HG03139 (cell line): ENCODE measurements around the gene PSTPIP1.
"Not testable (repeated sequence)": the region's sequence is repeated elsewhere in the genome, so short reads cannot be mapped to it uniquely, and the experiment has no call there.

Experiments used
- ATAC-seq: cut with Tn5 transposase; IDR thresholded peaks from one replicate; pipeline ENCODE4 v1.9.1; 2021; ENCODE audit not compliant: unreplicated experiment

PSTPIP1 gene

DNA sequence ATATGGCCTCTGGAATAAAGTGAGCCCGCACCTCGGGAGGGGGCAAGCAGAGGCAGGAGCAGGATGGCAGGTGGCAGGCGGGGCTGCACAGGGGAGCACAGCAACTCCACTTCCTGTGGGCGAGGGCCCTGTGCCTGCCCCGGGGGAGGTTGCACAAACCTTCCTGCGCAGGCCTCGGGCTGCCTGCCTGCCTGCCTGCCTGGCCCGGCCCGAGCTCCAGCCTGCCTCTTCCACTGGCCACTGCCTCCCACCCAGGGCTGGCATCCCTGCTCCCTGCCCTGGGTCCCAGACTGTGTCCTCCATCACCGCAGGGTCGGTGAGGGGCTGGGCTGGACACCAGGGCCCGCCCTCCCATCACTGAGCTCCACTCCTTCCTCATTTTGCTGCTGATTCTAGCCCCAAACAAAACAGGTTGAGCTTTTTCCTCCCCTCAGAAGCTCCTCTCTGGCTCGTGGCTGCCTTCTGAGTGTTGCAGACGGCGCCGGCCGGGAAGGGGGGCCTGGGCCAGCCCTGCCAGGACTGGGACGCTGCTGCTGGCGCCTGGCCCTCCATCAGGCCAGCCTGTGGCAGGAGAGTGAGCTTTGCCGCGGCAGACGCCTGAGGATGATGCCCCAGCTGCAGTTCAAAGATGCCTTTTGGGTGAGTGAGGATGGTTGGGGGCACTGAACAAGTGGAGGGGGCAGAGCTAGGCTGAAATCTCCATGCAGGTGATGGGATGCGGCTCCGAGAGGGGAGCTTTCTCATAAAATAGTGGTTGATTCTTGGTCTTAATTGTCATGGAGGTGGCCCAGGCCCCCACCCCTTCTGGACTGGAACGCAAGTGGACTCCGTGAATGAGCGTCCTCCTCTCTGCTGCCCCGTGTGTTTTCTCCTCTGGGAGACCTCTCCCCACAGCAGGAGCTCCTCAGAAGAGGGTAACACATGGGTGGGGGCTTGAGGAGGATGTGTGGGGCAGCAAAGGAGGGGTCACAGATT, at the start of gene PSTPIP1:
Gene PSTPIP1 (plus strand): TSS at position 156 of the 975 bp plus-strand sequence. CDS start 448 bp downstream, at position 604.
- ATAC-seq = peak; percentile 63

DNA sequence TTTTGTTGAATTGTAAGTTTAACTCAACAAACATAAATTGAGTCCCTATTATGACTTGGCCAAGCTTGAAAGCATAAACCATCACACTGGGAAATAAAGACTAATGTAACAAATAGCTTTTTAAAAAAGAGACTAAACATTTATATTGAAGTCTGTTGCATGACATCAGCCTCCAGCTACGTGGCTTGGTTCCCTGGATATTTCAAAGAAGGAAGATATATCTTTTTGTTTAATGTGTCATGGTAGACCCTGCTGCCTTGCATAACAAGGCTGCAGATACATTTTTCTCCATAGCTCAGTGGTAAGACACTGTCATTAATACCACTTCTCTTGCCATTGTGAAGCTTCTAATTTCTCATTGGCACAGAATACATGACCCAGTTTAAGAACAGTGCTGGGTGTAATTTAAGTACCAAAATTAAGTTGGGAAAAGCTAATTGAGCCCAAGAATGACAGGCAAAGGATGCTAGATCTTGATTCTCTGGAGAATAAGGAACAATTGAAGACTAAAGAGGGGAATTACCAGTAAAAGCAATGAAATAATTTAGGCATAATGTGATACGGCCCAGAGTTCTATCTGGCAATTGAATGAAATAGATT, 49.3 kb upstream of the PSTPIP1 start:
- no peak for ATAC-seq

DNA sequence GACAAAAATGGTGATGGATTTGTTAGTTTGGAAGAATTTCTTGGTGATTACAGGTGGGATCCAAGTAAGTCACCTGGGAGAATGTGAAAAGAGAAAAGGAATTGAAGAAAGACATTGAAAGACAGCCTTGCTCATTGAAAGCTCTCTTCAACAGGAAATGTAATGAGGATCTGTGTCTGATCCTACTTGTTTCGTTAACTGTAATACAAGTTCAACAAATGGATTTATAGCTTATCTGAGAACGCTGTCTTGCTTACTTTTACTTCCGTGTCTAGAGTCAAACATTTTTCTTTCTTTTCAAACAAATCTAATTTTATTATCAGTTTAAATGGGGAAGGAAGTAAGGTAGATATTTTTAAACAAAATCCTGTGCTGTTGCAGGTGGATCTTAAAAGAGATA, 47.5 kb upstream of the PSTPIP1 start:
- ATAC-seq = no peak

DNA sequence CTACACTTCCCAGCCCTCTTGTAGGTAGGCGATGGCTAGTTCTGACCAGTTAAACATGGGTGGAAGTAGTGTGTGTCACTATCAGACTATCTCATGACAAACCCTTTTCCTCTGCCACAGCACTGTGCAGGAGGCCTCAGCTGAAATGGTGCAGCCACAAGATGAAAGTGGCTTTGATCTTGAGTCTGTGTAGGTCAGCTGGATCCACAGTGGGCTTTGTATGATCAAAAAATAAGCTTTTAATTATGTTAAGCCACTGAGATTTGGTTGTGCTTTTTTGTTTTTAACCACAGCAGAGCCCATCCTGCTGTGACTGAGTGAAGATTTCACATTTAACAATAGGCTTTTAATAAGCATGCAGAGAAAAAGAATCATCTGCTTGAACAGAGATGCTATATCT, 43.7 kb upstream of the PSTPIP1 start:
- ATAC-seq = no peak

DNA sequence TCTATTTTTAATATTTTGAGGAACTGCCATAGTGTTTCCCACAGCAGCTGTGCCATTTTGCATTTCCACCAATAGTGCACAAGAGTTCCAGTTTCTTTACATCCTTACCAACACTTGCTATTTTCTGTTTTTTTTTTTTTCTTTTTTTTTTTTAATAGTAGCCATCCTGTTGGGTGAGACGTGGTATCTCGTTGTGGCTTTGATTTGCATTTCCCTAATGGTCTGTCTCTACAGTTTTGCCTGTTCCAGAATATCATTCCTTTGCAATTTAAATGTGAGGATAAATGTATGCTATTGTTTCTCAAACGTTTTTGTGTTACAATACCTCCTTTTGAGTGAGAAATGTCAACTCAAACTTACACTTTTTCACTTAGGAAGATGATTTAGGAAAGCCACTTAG, 41.0 kb upstream of the PSTPIP1 start:
- ATAC-seq = no peak

DNA sequence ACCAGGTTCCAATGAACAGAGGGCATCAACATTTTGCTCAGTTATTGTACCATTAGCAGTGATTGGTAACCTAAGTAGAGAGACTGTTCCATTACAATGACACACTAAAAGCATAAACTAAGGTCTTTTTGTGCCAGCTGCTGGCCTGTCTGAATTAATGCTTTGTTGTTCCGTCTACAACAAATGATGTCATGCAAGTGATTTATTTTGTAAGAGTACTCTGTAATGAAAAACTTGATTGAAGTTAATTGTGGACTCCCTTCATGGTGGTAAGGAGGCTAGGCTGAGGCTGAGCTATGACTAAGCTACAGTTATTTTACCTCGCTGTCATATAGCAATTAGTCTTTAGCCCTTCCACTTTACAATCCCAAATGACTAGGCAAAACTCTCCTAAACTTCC, 40.2 kb upstream of the PSTPIP1 start:
- no peak for ATAC-seq

DNA sequence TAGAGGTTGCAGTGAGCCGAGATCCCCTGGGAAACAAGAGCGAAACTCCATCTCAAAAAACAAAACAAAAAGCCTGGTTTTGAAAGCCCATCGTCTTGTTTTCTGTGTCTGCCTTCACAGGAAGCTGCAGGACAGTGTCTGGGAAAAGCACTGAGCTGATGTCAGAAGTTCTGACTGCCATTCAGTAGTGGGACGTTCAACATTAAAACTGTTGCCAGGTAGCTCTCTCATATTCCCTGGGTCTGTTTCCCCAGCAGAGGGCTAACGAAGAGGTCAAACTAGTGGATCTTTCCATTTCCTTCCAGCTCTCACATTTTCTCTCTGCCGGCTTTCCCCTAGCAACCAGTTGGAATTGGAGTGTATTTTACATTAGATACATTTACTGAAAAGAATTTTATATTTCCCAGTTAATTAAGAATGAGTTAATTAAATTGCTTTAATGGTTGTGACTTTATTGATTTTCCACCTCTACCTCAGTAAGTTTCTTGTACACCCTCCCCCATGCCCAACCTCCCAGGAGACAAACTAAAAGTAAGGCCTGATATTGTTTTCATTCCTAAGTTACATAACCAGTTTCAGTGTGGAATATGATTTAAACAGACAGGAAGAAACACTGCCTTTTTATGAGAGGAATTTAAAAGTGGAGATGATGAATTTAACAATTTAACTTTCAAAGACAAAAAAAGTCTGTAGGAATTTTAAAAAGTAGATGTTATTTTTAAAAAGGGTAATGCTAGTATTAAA, 33.5 kb upstream of the PSTPIP1 start:
- no peak for ATAC-seq

DNA sequence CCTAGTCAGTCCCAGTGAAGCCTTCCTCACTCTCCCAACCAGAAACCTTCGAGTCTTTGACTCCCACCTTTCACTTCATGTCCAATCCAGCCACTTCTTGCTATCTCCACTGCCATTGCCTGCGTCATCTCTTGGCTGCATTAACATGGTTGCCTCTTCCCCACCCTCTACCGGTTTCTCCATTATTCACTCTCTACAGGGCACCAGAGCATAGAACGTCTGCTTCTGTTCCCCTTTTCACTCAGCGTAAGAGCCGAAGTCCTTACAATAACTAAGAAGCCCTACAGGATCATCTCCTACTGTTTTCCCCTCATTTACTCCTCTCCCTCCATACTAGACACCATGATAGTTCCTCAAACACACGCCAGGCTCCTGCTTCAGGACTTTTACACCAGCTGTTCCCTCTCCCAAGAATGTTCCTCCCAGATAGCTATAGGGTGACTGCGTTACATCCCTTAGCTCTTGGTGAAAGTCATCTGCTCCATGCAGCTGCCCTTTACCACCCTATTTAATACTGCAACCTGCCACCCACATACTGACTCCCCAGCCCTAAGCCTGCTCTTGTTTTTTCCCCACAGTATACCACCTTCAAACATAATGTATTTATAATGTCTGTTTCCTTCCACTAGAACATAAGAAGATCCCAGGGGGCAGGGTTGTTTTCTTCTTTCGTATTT, 32.5 kb upstream of the PSTPIP1 start:
- ATAC-seq = no peak

DNA sequence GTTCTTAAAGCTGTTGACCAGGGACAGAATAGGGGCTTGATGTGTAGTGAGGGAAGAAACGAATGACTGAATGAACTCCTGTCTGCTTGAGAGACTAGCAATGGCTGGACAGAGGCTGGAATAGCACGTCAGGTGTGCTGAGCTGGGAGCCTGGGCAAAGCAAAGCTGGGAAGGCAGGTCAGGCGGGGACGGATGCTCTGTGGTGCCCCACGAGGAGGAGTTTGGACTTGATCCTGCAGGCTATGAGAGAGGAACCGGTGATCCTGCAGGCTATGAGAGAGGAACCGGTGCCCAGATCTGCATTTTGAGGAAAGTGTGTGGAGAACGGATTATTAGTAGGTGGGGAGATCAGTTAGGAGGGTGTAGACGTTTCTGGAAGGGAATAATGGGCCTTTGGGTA, 31.3 kb upstream of the PSTPIP1 start:
- ATAC-seq = no peak

DNA sequence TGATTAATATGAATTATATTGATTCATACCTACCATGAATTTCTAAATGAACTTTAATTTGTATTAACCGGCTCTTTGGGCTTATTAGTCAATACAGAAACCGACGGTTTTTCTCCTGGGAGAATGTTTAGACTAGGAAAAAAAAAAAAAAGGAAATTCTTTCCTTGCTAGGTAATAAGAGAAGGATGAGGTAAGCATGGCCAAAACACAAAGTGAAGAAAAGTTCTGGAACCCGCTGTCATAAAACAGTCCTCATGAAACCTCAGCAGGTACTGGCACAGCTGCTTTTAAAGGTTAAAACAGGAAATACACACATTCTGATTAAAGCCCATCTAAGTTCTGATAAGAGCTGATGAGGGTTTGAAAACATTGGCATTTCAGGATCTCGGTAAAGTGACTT, 30.8 kb upstream of the PSTPIP1 start:
- ATAC-seq = no peak

DNA sequence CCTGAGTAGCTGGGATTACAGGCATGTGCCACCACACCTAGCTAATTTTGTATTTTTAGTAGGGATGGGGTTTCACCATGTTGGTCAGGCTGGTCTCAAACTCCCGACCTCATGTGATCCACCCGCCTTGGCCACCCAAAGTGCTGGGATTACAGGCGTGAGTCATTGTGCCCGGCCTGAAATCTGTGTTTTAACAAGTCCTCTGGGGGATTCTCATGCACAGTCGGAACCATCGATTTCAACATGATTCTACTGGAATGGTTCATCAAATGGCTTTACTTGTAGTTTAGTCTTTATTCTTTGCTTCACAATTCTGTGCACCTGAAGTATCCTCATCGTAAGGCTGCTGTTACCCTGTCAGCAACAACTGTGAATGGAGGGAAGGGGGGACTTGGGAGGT, 28.9 kb upstream of the PSTPIP1 start:
- not testable (repeated sequence) for ATAC-seq

DNA sequence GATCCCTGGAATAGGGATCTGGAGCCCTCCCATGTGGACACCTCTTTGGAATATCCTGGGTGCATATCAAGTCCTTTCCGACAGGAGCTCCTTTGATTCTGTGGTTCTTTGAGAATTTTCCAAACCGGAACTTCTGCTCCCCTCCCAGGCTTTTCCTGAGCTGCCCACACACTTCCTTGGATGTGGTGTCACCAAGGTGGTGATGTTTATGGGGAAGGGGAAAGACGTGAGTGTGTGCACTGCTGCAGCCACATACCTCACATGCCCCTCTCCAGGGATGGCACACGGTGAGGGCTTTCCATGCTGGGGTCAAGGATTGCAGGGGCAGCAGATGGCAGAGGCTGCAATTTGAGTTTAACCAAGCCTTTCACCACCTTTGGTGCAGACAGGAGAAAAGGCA, 27.9 kb upstream of the PSTPIP1 start:
- no peak for ATAC-seq

DNA sequence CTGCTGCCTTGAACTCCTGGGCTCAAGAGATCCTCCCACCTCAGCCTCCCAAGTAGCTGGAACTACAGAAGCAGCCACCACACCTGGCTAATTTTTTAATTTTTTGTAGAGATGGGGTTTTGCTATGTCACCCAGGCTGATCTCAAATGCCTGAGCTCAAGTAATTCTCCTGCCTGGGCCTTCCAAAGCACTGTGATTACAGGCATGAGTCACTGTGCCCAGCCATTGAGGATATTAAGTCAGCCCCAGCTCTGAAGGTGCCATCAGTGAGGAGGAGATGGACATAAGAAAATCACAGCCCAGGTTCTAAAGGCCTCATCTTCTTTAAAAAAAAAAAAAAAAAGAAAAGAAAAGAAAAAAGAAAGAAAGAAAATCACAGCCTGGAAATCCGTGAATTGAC, 26.6 kb upstream of the PSTPIP1 start:
- ATAC-seq = no peak

DNA sequence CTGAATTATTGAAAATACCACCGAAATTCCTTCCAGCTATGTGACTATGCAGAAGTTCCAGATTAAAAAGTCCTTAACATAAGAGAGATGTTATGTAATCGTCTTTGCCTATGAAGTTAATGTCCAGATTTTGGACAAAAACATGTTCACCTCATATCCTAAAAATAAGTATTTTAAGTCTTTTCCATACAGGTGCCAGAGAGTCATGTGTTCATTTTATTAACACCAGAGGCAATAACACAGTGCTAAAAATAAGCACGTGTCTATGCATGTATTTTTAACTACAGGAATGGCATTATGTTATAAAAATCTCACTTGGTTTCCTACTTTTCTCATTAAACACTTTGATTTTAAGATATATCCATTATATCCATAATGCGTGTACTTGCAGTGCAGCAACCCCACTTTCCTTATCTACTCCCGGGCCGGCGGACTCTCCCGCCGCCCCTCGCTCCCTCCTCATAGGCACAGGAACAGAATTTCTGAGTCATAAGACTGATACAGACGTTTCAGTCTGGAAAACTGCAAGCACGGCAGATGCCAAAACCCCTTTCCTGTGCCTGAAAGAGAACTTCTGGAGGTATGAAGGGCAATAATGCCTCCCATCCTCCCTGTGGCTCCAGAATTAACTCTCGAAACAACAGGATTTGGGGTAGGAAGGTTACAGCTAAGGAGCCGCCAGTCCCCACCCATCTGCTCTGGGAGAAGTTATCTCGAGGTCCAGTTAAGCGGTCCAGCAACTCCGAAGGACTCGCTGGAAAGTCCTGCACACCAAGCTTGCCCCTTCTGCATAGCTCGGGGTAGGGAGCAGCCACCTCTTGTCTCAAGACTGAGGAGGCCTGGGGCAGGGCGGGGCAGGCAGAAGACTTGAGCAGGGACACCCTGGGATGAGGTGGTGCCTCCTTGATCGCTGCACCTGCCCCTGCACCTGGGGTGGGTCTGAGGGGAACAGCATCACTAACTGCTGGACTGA, 22.3 kb upstream of the PSTPIP1 start:
- no peak for ATAC-seq

DNA sequence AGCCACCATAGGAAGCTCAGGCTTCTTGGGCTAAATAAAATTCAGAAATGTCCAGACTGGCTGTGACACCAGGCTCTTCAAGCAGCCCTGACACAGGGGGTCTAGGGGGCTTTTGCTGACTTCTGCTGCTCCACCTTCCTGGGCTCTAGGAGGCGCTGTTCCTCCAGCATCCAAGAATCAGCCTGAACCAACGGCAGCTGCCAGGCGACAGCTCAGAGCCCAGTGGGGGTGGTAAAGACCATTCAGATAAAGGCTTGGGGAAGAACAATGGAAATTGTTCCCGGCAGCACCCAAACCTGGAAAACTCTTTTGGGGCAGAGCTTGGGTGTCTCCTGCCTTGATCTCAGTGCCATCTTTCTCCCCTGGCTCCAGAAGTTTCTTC, 21.6 kb upstream of the PSTPIP1 start:
- no peak for ATAC-seq

DNA sequence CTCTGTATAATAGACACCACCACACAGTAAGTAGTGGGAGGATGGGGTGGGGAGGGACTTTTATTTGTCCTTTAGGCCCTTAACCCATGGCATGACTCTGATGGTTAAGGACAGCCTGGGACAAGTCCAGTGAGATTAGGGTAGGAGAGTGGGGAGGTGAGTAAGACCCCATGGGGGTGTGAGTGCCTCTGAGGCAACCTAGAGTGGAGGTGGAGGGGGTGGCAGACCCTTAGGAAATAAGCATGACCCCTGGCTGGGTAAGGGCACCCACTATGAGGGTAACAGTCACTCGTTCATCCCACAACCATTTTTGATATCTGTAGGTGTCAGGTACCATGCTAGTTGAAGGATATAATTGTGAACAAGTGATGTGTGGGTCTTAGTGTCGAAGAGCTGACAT, 21.0 kb upstream of the PSTPIP1 start:
- ATAC-seq = no peak

DNA sequence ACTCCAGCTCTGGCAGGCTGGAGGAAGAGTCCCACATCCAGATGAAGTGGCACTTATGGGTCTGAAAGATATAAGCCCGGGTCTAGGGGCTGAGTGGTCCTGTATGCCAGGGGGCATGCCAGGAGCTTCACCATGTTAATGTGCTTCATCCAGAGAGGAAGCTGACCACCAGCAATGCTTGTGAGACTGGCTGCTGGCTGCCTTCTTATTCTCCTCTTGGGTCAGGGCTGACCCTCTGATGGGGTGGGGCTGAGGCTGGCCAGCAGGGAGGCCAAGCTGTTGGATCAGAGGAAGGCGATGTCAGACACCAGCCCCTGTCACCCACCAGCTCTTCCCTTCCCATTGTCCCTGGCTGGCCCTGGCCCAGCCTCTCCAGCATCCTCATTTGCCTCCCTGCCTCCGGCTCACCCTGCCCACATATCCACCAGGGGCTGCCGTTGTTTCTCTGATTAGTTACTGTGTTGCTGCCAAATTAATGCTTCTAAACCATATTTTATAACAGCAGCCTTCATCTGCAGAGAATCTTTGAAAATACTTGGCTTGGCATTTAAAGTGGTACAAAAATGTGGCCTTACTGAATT, 20.4 kb upstream of the PSTPIP1 start:
- no peak for ATAC-seq

DNA sequence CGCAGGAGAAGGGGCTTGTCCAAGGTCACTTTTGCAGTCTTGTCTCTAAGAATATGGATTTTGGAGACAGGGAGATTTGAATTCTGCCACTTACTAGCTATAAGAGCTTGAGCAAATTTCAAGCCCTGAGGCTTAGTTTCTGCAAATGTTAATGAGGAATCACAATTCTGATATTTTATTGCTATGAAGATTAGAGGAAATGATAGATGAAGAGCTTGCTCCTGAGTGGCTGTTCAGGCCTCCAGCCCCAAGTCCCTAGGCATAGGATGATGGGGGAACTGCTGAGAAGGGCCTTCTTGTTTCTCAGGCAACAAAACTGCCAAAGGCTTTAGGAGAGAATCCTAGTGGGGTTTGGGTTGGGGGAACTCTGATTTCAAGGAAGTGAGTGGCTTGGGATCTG, 18.8 kb upstream of the PSTPIP1 start:
- ATAC-seq = no peak

DNA sequence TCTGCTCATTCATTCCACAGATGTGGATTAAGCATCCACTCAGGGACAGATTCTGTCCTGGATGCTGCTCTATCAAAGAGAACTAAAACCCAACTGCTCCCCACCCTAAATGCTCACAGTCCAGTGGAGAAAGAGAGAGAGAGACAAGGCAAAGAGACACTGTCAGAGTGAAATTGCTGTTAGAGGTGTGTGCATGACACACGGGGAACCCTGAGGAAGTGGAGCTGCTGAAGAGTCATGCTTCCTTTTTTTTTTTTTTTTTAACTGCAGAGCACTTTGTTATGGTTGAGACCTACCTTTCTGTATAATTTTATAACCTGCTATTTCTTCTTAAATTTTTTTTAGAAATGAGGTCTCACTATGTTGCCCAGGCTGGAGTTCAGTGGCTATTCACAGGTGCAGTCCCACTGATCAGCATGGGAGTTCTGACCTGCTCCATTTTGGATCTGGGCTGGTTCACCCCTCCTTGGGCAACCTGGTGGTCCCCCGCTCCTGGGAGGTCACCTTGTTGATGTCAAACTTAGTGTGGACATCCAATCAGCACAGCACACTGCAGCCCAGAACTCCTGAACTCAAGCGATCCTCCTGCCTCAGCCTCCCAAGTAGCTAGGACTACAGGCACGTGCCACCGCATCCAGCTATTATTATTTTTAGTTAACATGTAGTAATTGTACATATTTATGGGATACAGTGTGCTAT, 18.2 kb upstream of the PSTPIP1 start:
- no peak for ATAC-seq
